Hepatic stellate cell (primary cell): Measurements from ENCODE around the gene RCAN2.
A peak's percentile ranks its signal among the peaks of the same experiment; 100 is the strongest.

Experiments used
- DNase-seq: peaks from one replicate; pipeline ENCODE4 v3.0.0; 2011; ENCODE audit warnings: low spot score

The RCAN2 gene

DNA sequence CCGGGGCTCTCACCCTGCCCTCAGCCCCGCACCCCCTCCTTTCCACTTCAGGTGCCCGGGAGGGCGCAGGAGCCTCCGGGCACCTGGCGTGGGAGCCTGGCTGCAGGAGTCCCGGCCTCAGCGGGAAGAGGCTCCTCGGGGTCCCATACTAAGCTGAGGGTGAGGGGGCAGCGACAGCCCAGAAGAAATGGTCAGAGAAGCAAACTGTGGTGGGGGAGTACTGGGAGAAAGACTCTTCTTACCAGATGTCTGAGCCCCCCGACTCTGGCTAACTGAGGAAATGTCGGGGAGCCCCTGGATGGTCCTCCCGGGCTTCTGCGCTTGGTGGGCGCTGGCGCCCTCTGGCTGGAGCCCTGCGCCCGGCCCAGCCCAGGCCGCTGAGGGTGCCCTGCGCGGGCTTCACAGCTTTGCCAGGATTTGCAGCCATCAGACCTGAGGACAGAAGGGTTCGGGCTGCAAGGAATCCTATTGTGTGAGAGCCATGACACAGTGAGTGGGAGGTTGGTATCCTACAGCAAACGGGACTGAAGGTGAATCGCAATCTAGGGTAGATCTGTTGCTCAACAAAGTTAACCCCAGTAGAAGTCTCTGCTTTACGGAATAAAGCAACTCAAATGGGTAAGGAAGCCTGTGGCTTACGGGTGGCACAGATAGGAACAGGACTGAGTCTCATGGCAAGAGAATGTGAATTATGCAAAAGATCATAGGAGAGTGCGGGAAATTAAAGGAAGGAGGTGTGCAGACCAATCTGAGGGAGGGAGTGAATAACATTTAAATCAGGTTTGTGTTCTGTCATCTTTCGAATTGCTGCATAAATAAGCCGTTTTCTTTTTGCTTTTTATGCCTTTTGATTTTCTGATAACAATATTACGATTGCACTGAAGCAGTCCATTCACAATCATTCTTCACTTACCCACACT, 639 bp upstream of the RCAN2 start:
- peak; percentile 69 for DNase-seq

GRCh38 chr6:46490425-46491200, 636 bp downstream of the RCAN2 start:
- peak; percentile 43 for DNase-seq

DNA sequence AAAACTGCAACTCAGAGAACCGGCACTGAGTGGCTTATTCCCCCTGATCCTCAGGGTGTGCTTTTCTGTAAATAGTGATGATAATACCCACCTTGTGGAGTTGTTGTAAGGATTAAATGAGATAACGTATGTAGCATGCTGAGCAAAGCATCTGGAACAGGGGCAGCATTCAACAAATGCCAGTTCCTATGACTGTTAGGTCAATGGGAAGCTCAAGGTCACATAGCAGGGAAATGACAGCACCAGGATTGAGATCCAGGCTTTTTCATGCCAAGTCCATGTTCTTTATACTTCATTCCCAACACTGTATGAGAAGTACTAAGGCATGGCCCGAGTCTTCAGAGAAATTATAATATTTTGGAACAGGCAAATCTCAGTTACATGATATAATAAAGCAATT, 5.1 kb downstream of the RCAN2 start:
- no peak for DNase-seq

DNA sequence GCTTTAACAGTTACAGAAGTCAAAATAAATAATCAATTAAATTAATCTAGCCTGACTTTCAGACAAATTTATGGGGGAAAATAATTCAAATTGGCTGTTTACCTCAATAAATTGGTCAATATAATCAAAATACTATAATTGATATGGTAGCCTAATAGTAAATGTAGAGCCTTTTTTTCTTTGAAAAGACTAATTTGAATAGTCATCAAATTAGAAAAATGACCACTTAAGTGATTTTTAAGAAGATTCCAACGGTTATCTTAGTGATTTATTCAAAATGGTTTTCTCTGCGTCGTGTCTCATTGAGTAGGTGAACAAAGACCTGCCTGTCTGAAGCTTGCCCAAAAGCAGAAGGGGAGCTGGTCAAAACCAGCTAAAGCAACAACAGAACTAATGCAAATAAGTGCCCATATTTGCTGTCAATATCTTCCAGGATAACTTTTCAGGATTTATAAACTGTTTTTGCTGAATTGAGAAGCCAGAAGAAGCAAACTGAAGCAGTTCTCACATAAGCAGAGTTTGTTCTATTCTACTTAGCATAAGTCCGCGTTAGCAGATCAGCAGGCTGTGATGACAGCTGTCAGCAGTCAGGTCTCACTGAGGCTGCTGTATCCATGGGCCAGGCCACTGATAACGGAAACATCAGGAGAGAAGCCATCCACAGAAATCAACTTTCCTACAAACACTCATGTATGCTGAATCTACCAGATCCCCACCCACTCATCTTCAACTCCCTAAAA, 7.0 kb downstream of the RCAN2 start:
- DNase-seq, result no peak

DNA sequence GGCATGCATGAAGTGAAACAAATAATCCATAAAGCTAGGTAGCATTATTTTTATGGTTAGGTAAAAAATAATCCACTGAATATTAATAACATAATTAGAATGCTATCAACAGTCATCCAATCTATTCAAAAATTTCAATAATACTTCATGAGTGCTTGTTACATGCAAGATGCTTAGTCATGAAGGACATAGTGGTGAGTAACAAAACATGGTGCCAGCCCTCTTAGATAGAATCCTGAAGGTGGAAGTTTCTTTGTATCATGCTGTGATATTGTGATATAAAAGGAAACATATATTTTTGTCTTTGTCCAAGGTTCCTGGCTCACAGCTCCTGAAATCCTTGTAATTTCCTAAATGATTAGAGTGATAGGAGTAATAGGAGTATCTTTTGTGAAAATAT, 14.9 kb downstream of the RCAN2 start:
- no peak for DNase-seq

GRCh38 chr6:46473881-46474280, 17.4 kb downstream of the RCAN2 start:
- peak; percentile 37 for DNase-seq

DNA sequence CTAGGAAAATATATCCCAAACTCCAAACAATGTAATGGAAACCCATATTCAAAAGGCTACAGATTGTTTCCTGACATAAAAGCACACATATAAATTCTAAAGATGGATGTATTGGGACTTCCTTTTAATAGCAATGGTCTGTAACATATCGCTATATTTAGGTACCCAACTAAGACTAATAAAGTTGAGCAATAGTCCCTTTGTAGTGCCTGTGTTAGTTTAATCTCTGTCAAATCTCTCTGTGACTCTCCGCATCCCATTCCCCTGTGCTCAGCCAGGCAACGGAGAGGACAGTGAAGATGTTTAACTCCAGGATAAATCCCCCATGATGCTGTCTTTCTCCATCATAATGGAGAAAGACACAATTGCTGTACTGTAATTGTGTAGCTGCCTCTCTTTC, 19.0 kb downstream of the RCAN2 start:
- no peak for DNase-seq

GRCh38 chr6:46469021-46469420, 22.2 kb downstream of the RCAN2 start:
- no peak for DNase-seq

DNA sequence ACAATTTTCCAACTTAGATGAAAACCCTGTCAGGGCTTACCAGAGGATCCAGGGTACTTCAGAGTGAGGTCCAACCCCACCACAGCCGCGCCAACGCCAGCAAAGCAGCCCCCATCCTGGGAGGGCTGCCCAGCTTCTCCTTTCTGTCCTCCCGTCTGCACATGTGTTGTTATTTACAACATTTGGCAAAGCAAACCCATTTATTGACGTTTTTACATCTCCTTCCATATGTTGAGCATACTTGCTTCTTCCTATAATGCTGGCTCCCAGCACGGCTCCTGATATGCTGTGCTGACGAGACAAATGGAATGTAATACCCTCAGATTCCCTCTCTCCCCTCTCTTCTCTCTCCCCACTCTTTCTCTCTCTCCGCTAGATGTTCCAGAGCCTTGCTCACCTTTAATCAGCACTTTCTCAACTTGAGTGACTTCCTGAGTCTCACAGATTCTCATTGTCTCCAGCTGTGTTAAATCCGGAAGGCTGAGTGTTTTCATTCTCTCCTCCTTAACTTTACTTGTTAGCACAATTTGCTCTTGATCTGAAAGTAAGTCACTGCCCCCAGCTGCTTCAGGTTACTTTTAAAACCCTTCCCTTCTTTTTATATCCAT, 22.7 kb downstream of the RCAN2 start:
- no peak for DNase-seq

GRCh38 chr6:46466570-46466969, 24.7 kb downstream of the RCAN2 start:
- no peak for DNase-seq

GRCh38 chr6:46465294-46466165, 25.7 kb downstream of the RCAN2 start:
- DNase-seq, result no peak

- no peak for DNase-seq
Measured at GRCh38 chr6:46456297-46456696, 35.0 kb downstream of the RCAN2 start.

DNA sequence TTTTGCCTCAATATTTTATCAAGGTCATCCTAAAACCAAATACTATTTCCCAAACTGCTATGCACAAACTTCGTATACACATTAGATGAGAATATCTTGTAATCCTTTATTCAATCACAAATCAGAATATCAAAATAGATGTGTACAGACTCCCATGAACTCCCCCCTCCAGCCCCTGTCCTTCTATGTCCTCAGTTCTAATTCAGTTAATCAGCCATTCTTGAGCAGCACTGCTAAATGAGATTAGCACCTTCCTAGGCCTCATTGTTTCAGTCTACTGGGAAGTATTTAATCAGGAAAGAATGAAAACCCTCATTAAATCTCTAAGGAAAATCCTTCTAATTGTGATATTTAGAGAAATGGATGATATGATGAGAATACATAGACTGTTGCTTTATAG, 36.6 kb downstream of the RCAN2 start:
- DNase-seq, result no peak

GRCh38 chr6:46453741-46454316, 37.4 kb downstream of the RCAN2 start:
- no peak for DNase-seq

DNA sequence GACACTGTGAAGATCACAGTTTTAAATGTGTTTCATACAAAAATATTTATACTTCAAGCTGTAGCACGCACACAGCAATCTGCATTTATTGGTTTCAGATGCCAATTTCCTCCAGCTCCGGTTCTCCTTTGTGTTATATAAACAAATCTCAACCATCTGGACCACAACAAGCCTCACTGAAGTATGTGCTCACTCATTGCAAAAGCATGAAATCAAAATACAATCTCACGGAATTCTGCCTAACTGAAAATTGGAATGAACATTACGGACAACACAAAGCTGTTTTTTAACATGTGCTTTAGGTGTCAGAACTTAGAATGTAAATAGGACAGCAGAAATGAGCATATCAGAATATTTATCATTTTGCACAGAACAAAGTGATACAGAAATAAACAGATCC, 38.0 kb downstream of the RCAN2 start:
- DNase-seq, result peak; percentile 49

- DNase-seq, result no peak
Measured at GRCh38 chr6:46452312-46452917, 38.8 kb downstream of the RCAN2 start.

DNA sequence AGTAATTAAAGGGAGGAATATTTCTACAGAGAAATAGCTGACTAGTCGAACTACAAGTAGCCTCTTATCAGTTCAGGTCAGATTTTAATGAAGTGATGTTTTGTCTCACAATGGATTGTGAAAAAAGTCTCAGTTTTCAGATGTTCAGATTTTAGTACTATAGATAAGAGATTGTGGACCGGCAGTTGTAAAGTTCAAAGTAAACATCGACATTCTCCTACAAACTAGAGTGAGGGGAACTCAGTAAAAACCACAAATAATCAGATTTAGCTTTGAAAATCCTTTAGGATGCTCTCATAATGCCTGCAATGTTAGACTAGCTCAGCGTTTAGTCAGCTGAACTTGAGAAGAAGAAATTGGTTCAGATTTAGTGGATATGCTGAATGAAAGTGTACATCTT, 39.9 kb downstream of the RCAN2 start:
- DNase-seq, result no peak

- no peak for DNase-seq
Measured at GRCh38 chr6:46444772-46445454, 46.3 kb downstream of the RCAN2 start.

DNA sequence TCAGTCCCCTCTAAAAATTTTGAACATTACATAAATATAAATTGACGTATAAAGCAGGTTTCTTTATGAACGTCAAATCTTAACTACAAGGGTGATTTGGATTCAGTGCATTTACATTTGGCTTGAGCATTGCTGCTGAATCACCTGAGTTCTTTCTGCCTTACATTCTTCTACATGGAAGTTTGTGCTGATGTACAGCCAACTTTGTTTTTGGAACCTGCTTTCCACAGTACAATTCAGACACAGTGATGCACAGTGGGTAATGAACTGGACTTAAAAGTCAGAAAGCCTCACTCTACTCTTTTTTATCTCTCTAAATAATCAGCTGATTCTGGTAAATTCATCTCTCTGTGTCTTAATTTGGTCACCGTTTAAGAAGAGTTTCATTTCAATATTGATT, 47.6 kb downstream of the RCAN2 start:
- no peak for DNase-seq

DNA sequence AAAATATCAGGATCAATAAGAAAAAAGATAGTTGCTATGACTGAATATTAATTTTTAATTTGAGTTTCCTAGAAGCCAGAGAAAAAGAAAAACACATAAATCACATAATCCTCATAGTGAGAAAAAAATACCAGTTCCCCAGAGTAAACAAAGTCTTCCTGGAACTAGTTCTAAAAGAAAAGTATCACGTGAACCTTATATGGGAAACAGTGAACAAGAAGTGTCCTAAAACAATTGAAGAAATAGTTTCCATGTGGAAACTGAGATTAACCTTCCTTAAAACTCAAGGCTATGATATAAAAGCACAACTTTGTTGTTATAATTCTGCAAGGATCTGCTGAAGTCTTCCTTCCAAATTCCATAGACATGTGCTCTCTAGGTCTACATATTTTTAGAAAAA, 50.6 kb downstream of the RCAN2 start:
- no peak for DNase-seq
